EL (cell line): ENCODE measurements around the gene UBTF.

Experiments
- DNase-seq: peaks from one replicate; pipeline ENCODE4 v3.0.0-alpha.2; 2016

UBTF gene

GRCh38 chr17:44167181-44167861 is 52.2 kb downstream of the UBTF start:
- DNase-seq, result no peak

- no peak for DNase-seq
Measured at GRCh38 chr17:44164476-44164875, 55.0 kb downstream of the UBTF start.

DNA sequence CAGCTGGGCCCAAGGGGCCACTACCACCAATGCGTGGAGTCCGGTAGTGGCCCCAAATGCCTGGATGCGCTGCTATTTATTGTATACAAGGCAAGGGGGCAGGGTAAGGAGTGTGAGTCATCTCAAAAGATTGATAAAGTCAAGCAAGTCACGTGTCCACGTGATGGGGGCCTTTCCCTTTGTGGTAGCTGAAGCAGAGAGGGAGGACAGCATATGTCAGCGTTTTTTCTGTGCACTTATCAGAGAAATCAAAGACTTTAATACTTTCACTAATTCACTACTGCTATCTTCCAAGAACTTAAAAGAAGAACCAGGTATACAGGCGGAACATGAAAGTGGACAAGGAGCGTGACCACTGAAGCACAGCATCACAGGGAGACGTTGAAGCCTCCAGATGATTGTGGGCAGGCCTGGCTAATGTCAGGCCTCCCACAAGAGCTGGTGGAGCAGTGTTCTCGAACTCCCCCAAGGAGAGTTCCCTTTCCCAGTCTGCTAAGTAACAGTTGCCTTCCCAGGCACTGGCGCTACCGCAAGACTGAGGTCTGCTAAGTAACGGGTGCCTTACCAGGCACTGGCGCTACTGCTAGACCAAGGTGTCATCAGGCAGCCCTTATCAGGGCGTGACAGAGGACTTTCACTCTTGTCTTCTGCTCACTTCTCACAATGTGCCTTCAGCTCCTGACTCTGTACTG is 59.8 kb downstream of the UBTF start:
- peak; percentile 50 for DNase-seq

DNA sequence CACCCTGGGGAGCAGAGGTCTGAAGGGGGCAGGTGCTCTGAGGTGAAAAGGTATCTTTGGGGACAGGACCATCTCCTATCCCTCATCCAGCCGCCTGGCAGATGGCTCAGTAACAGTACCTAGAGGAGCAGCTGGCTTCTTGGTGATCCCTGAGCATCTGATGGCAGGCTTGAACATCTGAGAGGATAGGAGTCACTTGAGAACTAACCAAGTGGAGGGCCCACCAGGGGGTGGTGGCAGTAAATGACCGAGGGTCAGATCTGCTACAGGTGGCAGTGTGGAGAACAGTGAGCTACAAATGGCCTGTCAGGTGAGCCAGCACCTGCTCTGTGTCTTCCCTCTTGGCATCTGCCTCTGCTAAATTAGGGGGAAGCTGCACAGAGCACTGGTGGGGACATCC is 64.0 kb downstream of the UBTF start:
- DNase-seq, result no peak
